ENCODE results near the gene MATK. TPM values are rescaled to one million over a fixed set of nuclear protein-coding genes. Genes with fewer than 3 reads are reported as not detected.

The MATK gene
- total RNA-seq, 2 experiments from 2014 or later, result 39.9 to 44.0 TPM

GRCh38 chr19:3774621-3775373, 11.4 kb downstream of the MATK start:
- ATAC-seq (no peak), DNase-seq (no peak)
- H3K4me1 Mint-ChIP-seq (ENCODE audit: low read depth), result peaks cover 7% of the 10 kb centered on the region
- H3K27ac Mint-ChIP-seq, result no peak overlapping the region
- no peak overlapping the region for H3K4me3 Mint-ChIP-seq
- no peaks in the 10 kb centered on the region for H3K9me3 Mint-ChIP-seq (ENCODE audit: insufficient read depth)
- H3K36me3 Mint-ChIP-seq (ENCODE audit: low read depth), result no peaks in the 10 kb centered on the region
- H3K27me3 Mint-ChIP-seq (ENCODE audit: low read depth), result no peaks in the 10 kb centered on the region
- POLR2A ChIA-PET, result interaction anchor here (0.6 kb wide), 1 partner anchor 11 kb away, joined by 3 read pairs; no protein-coding TSS in a partner anchor
- CTCF ChIA-PET, result interaction anchor here (1.5 to 1.6 kb wide), 2 partner anchors 12 to 47 kb away, joined by 4 to 6 read pairs; partner anchors contain the start of gene MRPL54

GRCh38 chr19:3773814-3774515, 12.2 kb downstream of the MATK start:
- ChIA-PET POLR2A (no interaction called here), CTCF (interaction anchor here (1.3 to 1.6 kb wide), 3 partner anchors 11 to 48 kb away, joined by 3 to 6 read pairs (median 4); partner anchors contain the start of gene MRPL54)
- Mint-ChIP-seq H3K4me1 (ENCODE audit: low read depth) (peaks cover 8% of the 10 kb centered on the region), H3K27ac (no peak overlapping the region), H3K27me3 (ENCODE audit: low read depth) (no peaks in the 10 kb centered on the region), H3K9me3 (ENCODE audit: insufficient read depth) (no peaks in the 10 kb centered on the region), H3K36me3 (ENCODE audit: low read depth) (peaks cover under 1% of the 10 kb centered on the region), H3K4me3 (no peak overlapping the region)
- DNase-seq (no peak), ATAC-seq (no peak)

- Mint-ChIP-seq H3K27me3 (ENCODE audit: low read depth) (no peaks in the 10 kb centered on the region), H3K9me3 (ENCODE audit: insufficient read depth) (no peaks in the 10 kb centered on the region), H3K4me3 (no peak within 1 kb of the TSS), H3K4me1 (ENCODE audit: low read depth) (peaks cover 18% of the 10 kb centered on the region), H3K27ac (peak within 1 kb of the TSS; percentile 0), H3K36me3 (ENCODE audit: low read depth) (peaks cover 9% of the 10 kb centered on the region)
- CTCF ChIA-PET, result no interaction called here
- DNase-seq, result no peak
- POLR2A ChIA-PET, result interaction anchor here (1.2 kb wide), 1 partner anchor 9 kb away, joined by 8 read pairs; the partner anchor contains the start of gene MRPL54
- ATAC-seq, result no peak
These were observed 14.2 kb downstream of the MATK start, which contains the start of gene RAX2 for GRCh38 chr19:3771906-3772455. Gene RAX2 (minus strand): TSS chr19:3772228. CDS start chr19:3771742, 486 bp downstream.

- ATAC-seq (no peak), DNase-seq (no peak)
- ChIA-PET POLR2A (interaction anchor here (1.2 kb wide), 1 partner anchor 9 kb away, joined by 8 read pairs; the partner anchor contains the start of gene MRPL54), CTCF (no interaction called here)
- H3K4me1 Mint-ChIP-seq (ENCODE audit: low read depth), result peaks cover 26% of the 10 kb centered on the region
- H3K4me3 Mint-ChIP-seq, result no peak overlapping the region
- peak overlapping the region; percentile 0 for H3K27ac Mint-ChIP-seq
- H3K9me3 Mint-ChIP-seq (ENCODE audit: insufficient read depth), result no peaks in the 10 kb centered on the region
- peaks cover 15% of the 10 kb centered on the region for H3K36me3 Mint-ChIP-seq (ENCODE audit: low read depth)
- no peaks in the 10 kb centered on the region for H3K27me3 Mint-ChIP-seq (ENCODE audit: low read depth)
These were observed 14.9 kb downstream of the MATK start for GRCh38 chr19:3771000-3771905.

- Mint-ChIP-seq H3K36me3 (ENCODE audit: low read depth) (peaks cover 17% of the 10 kb centered on the region), H3K4me3 (no peak overlapping the region), H3K27me3 (ENCODE audit: low read depth) (no peaks in the 10 kb centered on the region), H3K4me1 (ENCODE audit: low read depth) (peaks cover 27% of the 10 kb centered on the region), H3K9me3 (ENCODE audit: insufficient read depth) (no peaks in the 10 kb centered on the region), H3K27ac (peak overlapping the region; percentile 25)
- ChIA-PET CTCF (no interaction called here), POLR2A (interaction anchor here (1.2 kb wide), 1 partner anchor 8 kb away, joined by 8 read pairs; the partner anchor contains the start of gene MRPL54)
- ATAC-seq (no peak), DNase-seq (no peak)
These were observed 15.8 kb downstream of the MATK start for GRCh38 chr19:3770136-3770999.

- no peak for DNase-seq
- Mint-ChIP-seq H3K27ac (no peak overlapping the region), H3K9me3 (ENCODE audit: insufficient read depth) (no peaks in the 10 kb centered on the region), H3K36me3 (ENCODE audit: low read depth) (peaks cover 17% of the 10 kb centered on the region), H3K4me3 (no peak overlapping the region), H3K4me1 (ENCODE audit: low read depth) (peaks cover 27% of the 10 kb centered on the region), H3K27me3 (ENCODE audit: low read depth) (no peaks in the 10 kb centered on the region)
- CTCF ChIA-PET, result no interaction called here
- ATAC-seq, result no peak
- POLR2A ChIA-PET, result interaction anchor here (0.6 kb wide), 1 partner anchor 9 kb away, joined by 4 read pairs; no protein-coding TSS in a partner anchor
These were observed 16.7 kb downstream of the MATK start for GRCh38 chr19:3769494-3769893.

- Mint-ChIP-seq H3K36me3 (ENCODE audit: low read depth) (peaks cover 17% of the 10 kb centered on the region), H3K4me3 (no peak overlapping the region), H3K27ac (no peak overlapping the region), H3K4me1 (ENCODE audit: low read depth) (peaks cover 27% of the 10 kb centered on the region), H3K9me3 (ENCODE audit: insufficient read depth) (no peaks in the 10 kb centered on the region), H3K27me3 (ENCODE audit: low read depth) (no peaks in the 10 kb centered on the region)
- ChIA-PET CTCF (no interaction called here), POLR2A (no interaction called here)
- no peak for DNase-seq
- ATAC-seq, result no peak
These were observed 17.5 kb downstream of the MATK start for GRCh38 chr19:3768748-3769099.

- H3K27me3 Mint-ChIP-seq (ENCODE audit: low read depth), result no peaks in the 10 kb centered on the region
- POLR2A ChIA-PET, result no interaction called here
- H3K4me1 Mint-ChIP-seq (ENCODE audit: low read depth), result peaks cover 29% of the 10 kb centered on the region
- CTCF ChIA-PET, result no interaction called here
- H3K9me3 Mint-ChIP-seq (ENCODE audit: insufficient read depth), result no peaks in the 10 kb centered on the region
- peaks cover 19% of the 10 kb centered on the region for H3K36me3 Mint-ChIP-seq (ENCODE audit: low read depth)
- no peak overlapping the region for H3K27ac Mint-ChIP-seq
- DNase-seq (no peak), ATAC-seq (no peak)
- H3K4me3 Mint-ChIP-seq, result no peak overlapping the region
These were observed 18.0 kb downstream of the MATK start for GRCh38 chr19:3768015-3768747.

GRCh38 chr19:3767050-3767449, 19.1 kb downstream of the MATK start:
- no peak for DNase-seq
- H3K9me3 Mint-ChIP-seq (ENCODE audit: insufficient read depth), result no peaks in the 10 kb centered on the region
- ATAC-seq, result no peak
- no peak overlapping the region for H3K4me3 Mint-ChIP-seq
- peaks cover 28% of the 10 kb centered on the region for H3K4me1 Mint-ChIP-seq (ENCODE audit: low read depth)
- peaks cover 26% of the 10 kb centered on the region for H3K36me3 Mint-ChIP-seq (ENCODE audit: low read depth)
- POLR2A ChIA-PET, result interaction anchor here (0.6 kb wide), 1 partner anchor 554 kb away, joined by 4 read pairs; no protein-coding TSS in a partner anchor
- H3K27me3 Mint-ChIP-seq (ENCODE audit: low read depth), result no peaks in the 10 kb centered on the region
- CTCF ChIA-PET, result interaction anchor here (0.6 to 0.7 kb wide), 2 partner anchors 32 to 55 kb away, joined by 3 to 4 read pairs; no protein-coding TSS in a partner anchor
- H3K27ac Mint-ChIP-seq, result peak overlapping the region; percentile 85

GRCh38 chr19:3766520-3766919, 19.7 kb downstream of the MATK start:
- Mint-ChIP-seq H3K9me3 (ENCODE audit: insufficient read depth) (no peaks in the 10 kb centered on the region), H3K4me1 (ENCODE audit: low read depth) (peaks cover 33% of the 10 kb centered on the region), H3K36me3 (ENCODE audit: low read depth) (peaks cover 26% of the 10 kb centered on the region), H3K27ac (peak overlapping the region; percentile 85), H3K27me3 (ENCODE audit: low read depth) (no peaks in the 10 kb centered on the region), H3K4me3 (no peak overlapping the region)
- peak; percentile 55 for DNase-seq
- ChIA-PET POLR2A (interaction anchor here (0.8 kb wide), 1 partner anchor 46 kb away, joined by 3 read pairs; no protein-coding TSS in a partner anchor), CTCF (interaction anchor here (0.6 kb wide), 1 partner anchor 32 kb away, joined by 4 read pairs; no protein-coding TSS in a partner anchor)
- no peak for ATAC-seq

Data from activated CD8-positive, alpha-beta T cell treated with anti-CD3 and anti-CD28 coated beads, Interleukin-2, amount 10 ng/mL, durations not matched to agents 7 days and 5 days (primary cell).